Subcutaneous abdominal adipose tissue (tissue), 5 donors: ENCODE data around the gene CPSF4L.
A peak's percentile ranks its signal among the peaks of the same experiment; 100 is the strongest.
"Not testable (repeated sequence)": the region's sequence is repeated elsewhere in the genome, so short reads cannot be mapped to it uniquely, and the experiment has no call there.

Experiments
- H3K27ac ChIP-seq: one replicate; pipeline ENCODE4 v1.7.0; 2013; ENCODE audit warnings: low read depth, mild to moderate bottlenecking, inconsistent platforms, low read length, moderate library complexity
- H3K27me3 ChIP-seq, 5 donors: one replicate each; pipeline ENCODE4 v1.7.0; 2013; ENCODE audit warnings: low read length in 5 of 5, inconsistent platforms in 1 of 5; ENCODE audit not compliant: control insufficient read depth in 5 of 5, insufficient read depth in 4 of 5
- H3K36me3 ChIP-seq, 5 donors: one replicate each; pipeline ENCODE4 v1.7.0; 2013; ENCODE audit warnings: low read length in 5 of 5; ENCODE audit not compliant: control insufficient read depth in 5 of 5, insufficient read depth in 5 of 5
- H3K4me1 ChIP-seq, 5 donors: one replicate each; pipeline ENCODE4 v1.7.0; 2013; ENCODE audit warnings: low read length in 5 of 5, mild to moderate bottlenecking in 3 of 5, moderate library complexity in 1 of 5; ENCODE audit not compliant: control insufficient read depth in 5 of 5, insufficient read depth in 5 of 5
- H3K4me3 ChIP-seq, 5 donors: one replicate each; pipeline ENCODE4 v1.7.0; 2013; ENCODE audit warnings: low read length in 5 of 5, low read depth in 1 of 5
- H3K9ac ChIP-seq, 5 donors: one replicate each; pipeline ENCODE4 v1.7.0; 2013; ENCODE audit warnings: low read length in 5 of 5, mild to moderate bottlenecking in 4 of 5, moderate library complexity in 3 of 5
- H3K9me3 ChIP-seq, 5 donors: one replicate each; pipeline ENCODE4 v1.7.0; 2013; ENCODE audit warnings: low read length in 5 of 5; ENCODE audit not compliant: control insufficient read depth in 5 of 5
- donor health status: healthy.
- donor health status: healthy.
- donor health status: healthy.
- donor health status: healthy.
- donor health status: healthy.

Gene CPSF4L

DNA sequence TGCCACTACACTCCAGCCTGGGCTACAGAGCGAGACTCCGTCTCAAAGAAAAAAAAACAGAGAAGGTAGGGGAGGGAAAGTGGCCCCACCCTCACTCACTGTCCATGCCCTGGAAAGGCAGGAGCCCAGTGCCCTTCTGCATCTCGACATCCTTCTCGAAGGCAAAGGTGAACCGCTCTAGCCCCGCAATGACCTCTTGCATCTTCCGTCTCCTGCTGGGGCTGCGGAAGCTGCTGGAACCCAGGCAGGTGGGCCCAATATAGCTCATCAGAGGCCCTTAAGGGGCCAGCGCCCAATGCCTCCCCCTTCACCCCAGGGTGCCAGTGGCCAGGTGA lies at the start of gene CPSF4L:
TSS of gene CPSF4L (minus strand) at position 264 of the 335 bp plus-strand sequence. CDS start at position 202, 62 bp downstream.
- Histone ChIP-seq H3K27me3 (no peaks in the 10 kb centered on the region), H3K4me3 (no peak within 1 kb of the TSS), H3K9me3 (no peaks in the 10 kb centered on the region), H3K9ac (no peak within 1 kb of the TSS), H3K27ac (no peak within 1 kb of the TSS), H3K36me3 (no peaks in the 10 kb centered on the region), H3K4me1 (peaks cover 0 to 8% (median 0%) of the 10 kb centered on the region in 5 donors)

- H3K36me3 ChIP-seq: peaks cover 0 to 6% (median 0%) of the 10 kb centered on the region in 5 donors
- H3K4me3 ChIP-seq: peak overlapping the region; percentile 91 to 100 (median 95)
- no peaks in the 10 kb centered on the region for H3K9me3 ChIP-seq
- H3K9ac ChIP-seq: peak overlapping the region; percentile 68 to 100 (median 100)
- peak overlapping the region; percentile 99 for H3K27ac ChIP-seq
- H3K27me3 ChIP-seq: no peaks in the 10 kb centered on the region
- H3K4me1 ChIP-seq: peaks cover 15 to 45% (median 44%) of the 10 kb centered on the region in 5 donors
Measured at GRCh38 chr17:73311428-73311780, 49.7 kb upstream of the CPSF4L start.

DNA sequence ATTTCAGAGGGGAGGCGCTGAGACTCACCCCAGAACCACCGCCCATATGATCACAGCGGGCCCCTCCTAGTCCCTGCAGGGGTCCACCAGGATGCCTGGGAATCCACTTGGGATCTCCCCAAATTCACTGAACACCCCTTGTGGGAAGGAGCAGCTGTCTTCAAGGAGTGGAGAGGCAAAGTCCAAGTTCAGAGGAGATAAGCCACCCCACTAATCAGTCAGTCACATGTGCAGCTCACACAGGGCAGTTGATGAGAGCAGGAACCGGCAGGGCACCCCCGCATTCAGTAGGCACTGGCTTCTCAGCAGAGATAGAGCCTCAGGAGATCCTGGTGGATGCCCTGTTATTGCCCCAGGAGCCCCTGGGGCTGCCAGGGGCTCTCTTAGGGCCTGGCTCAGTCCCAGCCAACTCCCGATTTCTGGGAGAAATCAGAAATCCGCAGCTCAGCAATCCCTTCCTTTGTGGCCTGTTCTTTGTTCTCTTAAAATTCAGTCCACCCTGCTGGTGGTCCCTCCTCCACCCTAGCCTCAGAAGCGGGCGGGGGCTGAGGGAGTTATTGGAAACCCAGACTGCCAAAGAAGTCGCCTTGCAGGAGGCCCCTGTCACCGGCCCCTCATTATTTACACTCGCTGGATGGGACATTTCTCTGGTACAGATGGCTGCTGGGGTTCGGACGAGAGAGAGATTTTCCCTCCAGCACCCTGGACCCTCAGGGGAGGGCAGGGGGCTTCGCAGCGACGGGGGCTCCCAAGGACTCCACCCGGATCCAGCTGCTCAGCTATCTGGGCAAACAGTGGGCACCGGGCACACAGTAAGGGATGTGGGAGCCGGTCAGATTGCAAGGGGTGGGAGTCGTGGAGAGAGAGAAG lies 48.3 kb upstream of the CPSF4L start:
- Histone ChIP-seq H3K4me3 (peak overlapping the region; percentile 79 to 100 (median 95)), H3K4me1 (peaks cover 17 to 59% (median 58%) of the 10 kb centered on the region in 5 donors), H3K9me3 (no peaks in the 10 kb centered on the region), H3K9ac (peak overlapping the region; percentile 92 to 100 (median 100)), H3K27ac (peak overlapping the region; percentile 99), H3K27me3 (no peaks in the 10 kb centered on the region), H3K36me3 (peaks cover 0 to 8% (median 0%) of the 10 kb centered on the region in 5 donors)

DNA sequence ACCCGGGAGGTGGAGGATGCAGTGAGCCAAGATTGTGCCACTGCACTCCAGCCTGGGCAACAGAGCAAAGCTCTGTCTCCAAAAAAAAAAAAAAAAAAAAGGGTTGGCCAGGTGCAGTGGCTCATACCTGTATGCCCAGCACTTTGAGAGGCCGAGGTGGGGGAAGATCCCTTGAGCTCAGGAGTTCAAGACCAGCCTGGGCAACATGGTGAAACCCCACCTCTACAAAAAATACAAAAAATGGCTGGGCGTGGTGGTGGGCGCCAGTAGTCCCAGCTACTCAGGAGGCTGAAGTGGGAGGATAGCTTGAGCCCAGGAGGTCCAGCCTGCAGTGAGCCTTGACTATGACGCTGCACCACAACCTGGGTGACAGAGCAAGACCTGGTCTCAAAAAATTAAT lies 47.3 kb upstream of the CPSF4L start:
- H3K27me3 ChIP-seq, H3K36me3 ChIP-seq, H3K9me3 ChIP-seq: not testable (repeated sequence)
- Histone ChIP-seq H3K9ac (peak overlapping the region in 2 of 5 donors; percentile 71 to 100), H3K4me1 (peaks cover 22 to 69% (median 68%) of the 10 kb centered on the region in 5 donors), H3K27ac (peak overlapping the region; percentile 99), H3K4me3 (peak overlapping the region; percentile 79 to 100 (median 95))

GRCh38 chr17:73308017-73308823 lies 46.5 kb upstream of the CPSF4L start:
- H3K9me3 ChIP-seq: no peaks in the 10 kb centered on the region
- peaks cover 0 to 8% (median 0%) of the 10 kb centered on the region in 5 donors for H3K36me3 ChIP-seq
- peak overlapping the region; percentile 67 to 97 (median 77) for H3K9ac ChIP-seq
- H3K4me3 ChIP-seq: peak overlapping the region; percentile 70 to 100 (median 79)
- peak overlapping the region; percentile 99 for H3K27ac ChIP-seq
- H3K4me1 ChIP-seq: peaks cover 26 to 75% (median 72%) of the 10 kb centered on the region in 5 donors
- no peaks in the 10 kb centered on the region for H3K27me3 ChIP-seq

DNA sequence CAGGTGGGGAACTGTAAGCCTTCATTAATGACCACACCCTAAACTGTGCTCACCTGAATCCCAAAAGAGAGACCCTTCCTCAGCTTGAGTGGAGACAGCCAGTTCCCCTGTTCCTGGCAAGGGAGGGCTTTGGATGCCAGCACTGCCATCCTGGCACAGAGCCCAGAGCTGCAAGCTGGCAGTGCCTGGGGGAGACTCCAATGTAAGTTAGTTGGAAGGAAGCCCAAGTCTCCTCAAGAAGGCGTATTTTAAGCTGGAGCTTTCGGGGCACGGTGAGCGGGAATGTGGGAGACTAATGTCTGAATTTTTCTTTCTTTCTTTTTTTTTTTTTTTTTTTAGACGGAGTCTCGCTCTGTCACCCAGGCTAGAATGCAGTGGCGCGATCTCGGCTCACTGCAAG lies 45.5 kb upstream of the CPSF4L start:
- no peaks in the 10 kb centered on the region for H3K27me3 ChIP-seq
- H3K9me3 ChIP-seq: no peaks in the 10 kb centered on the region
- H3K9ac ChIP-seq: peak overlapping the region in 4 of 5 donors; percentile 2 to 78 (median 23)
- H3K4me3 ChIP-seq: peak overlapping the region in 2 of 5 donors; percentile 36 to 41
- peak overlapping the region; percentile 99 for H3K27ac ChIP-seq
- H3K36me3 ChIP-seq: peaks cover 0 to 8% (median 0%) of the 10 kb centered on the region in 5 donors
- peaks cover 27 to 73% (median 68%) of the 10 kb centered on the region in 5 donors for H3K4me1 ChIP-seq

GRCh38 chr17:73305845-73306836 lies 44.5 kb upstream of the CPSF4L start:
- Histone ChIP-seq H3K4me3 (peak overlapping the region; percentile 46 to 72 (median 60)), H3K4me1 (peaks cover 27 to 80% (median 75%) of the 10 kb centered on the region in 5 donors), H3K9me3 (no peaks in the 10 kb centered on the region), H3K36me3 (peaks cover 0 to 8% (median 0%) of the 10 kb centered on the region in 5 donors), H3K9ac (peak overlapping the region; percentile 68 to 94 (median 78)), H3K27me3 (no peaks in the 10 kb centered on the region), H3K27ac (peak overlapping the region; percentile 99)

DNA sequence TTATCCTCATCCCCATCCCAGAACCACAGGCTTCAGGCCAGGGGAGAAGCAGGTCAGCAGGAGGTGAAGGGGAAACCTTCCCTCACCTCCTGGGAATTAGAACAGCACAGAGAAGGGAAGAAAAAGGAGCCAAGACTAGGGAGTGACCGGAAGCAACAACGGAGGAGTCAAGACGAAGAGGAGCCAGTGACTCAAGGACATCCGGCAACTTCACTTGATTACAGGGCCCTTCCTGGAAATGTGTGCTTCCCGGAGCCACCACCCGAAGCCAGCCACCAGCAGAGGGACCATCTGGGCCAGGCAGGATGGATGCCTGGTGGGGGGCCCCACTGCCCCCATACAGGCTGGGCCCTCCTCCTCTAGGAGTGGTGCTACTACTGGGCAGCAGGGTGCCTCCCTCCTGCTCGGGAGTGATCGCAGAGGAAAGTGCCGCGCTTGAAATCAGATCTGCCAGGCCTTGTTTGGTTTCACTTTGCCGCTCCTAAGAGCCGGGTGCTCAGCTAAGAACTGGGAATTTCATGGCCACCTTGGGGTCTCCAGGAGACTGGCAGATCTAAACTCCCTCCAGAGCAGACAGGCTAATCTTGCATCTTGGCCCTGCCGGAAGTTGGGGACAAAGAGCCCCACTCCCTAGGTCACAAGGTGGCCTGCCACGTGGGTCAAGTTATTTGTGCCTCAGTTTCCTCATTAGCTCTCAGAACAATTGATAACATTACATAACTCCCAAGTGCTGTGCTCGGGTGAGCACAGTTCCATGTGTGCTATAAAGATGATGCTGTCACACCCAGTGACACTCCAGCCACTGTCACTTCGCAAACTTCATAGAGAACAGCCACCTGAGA lies 43.5 kb upstream of the CPSF4L start:
- peaks cover 27 to 85% (median 79%) of the 10 kb centered on the region in 5 donors for H3K4me1 ChIP-seq
- H3K9ac ChIP-seq: peak overlapping the region; percentile 68 to 94 (median 78)

More for the DNA sequence above, 43.5 kb upstream of the CPSF4L start:
- no peaks in the 10 kb centered on the region for H3K9me3 ChIP-seq
- peak overlapping the region; percentile 46 to 72 (median 60) for H3K4me3 ChIP-seq
- H3K36me3 ChIP-seq: peaks cover 0 to 9% (median 0%) of the 10 kb centered on the region in 5 donors
- peak overlapping the region; percentile 99 for H3K27ac ChIP-seq
- no peaks in the 10 kb centered on the region for H3K27me3 ChIP-seq
